ENCODE measurements around the gene GRID2. TPM values are rescaled to one million over a fixed set of nuclear protein-coding genes. Genes with fewer than 3 reads are reported as not detected.

GRID2 gene
- polyA plus RNA-seq, 1 donor, result 0.57 TPM

DNA sequence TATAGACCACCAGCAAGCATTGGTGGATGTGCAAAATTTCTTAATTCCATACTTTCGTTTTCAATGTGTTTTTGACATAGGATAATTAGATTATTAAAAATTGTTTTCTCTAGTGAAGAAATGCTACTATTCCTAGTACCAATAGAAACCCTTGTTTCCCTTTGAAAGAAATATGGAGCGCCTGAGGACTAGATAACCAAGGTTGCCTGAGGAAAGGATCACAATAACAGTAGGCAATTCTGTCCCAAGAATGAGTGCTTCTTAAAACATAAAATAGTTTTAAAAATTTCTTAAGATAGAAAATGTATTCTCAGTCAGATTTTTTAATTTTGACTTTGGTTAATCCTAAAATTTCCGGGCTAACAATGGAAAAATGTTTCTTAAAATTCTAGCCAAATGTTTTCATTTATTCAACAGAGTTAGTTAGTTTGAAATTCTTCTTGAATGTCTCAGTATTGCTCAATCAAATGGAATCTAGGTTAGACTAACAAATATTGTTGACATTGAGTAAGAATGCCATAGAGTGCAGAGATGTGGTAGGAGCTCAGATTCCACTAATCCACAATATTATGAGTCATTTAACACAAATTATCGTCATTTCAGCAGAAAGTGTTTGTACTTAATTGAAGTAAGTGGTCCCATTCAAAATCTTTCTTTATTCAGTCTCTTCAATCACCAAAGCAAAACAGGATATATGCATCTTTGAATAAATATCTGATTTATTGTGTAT lies 666.0 kb downstream of the GRID2 start:
- WGBS (ENCODE audit: insufficient coverage, low lambda C conversion rate), result 88% methylated on average over 2 of the region's 4 CpGs
- DNase-seq, result peak; percentile 10 to 35
- Histone ChIP-seq H3K4me1 (ENCODE audit: control insufficient read depth, insufficient read depth, low read length) (no peaks in the 10 kb centered on the region), H3K27ac (ENCODE audit: low read length) (no peak overlapping the region), H3K4me3 (ENCODE audit: low read length) (no peak overlapping the region), H3K27me3 (ENCODE audit: control insufficient read depth, insufficient read depth, low read length) (no peaks in the 10 kb centered on the region), H3K9me3 (ENCODE audit: control insufficient read depth, low read depth, low read length) (no peaks in the 10 kb centered on the region), H3K36me3 (ENCODE audit: control insufficient read depth, insufficient read depth, low read length) (no peaks in the 10 kb centered on the region)

- no CpG with 5 or more reads among the region's 1 CpG for WGBS (ENCODE audit: insufficient coverage, low lambda C conversion rate)
- H3K27ac ChIP-seq (ENCODE audit: low read length), result no peak overlapping the region
- no peaks in the 10 kb centered on the region for H3K4me1 ChIP-seq (ENCODE audit: control insufficient read depth, insufficient read depth, low read length)
- H3K9me3 ChIP-seq (ENCODE audit: control insufficient read depth, low read depth, low read length), result no peaks in the 10 kb centered on the region
- no peaks in the 10 kb centered on the region for H3K27me3 ChIP-seq (ENCODE audit: control insufficient read depth, insufficient read depth, low read length)
- no peak for DNase-seq
- no peaks in the 10 kb centered on the region for H3K36me3 ChIP-seq (ENCODE audit: control insufficient read depth, insufficient read depth, low read length)
- H3K4me3 ChIP-seq (ENCODE audit: low read length), result no peak overlapping the region
Observed at GRCh38 chr4:92970996-92971395, 667.2 kb downstream of the GRID2 start.

DNA sequence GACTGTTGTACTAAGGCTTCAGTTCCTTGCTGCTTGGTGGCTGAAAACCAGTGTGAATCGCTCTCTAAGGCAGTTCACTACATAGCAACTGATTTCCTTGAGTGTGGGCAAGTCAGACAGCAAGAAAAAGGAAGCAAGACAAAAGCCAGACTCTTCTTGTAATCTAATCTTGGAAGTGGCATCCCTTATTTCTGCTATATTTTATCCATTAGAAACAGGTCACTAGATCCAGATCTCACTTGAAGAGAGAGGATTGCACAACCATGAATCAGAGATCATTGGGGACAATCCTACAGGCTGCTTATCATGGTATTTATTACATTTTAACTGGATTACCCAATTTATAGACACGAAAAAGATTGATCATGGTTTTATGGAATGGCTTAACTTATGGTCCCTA lies 684.5 kb downstream of the GRID2 start:
- Histone ChIP-seq H3K4me1 (ENCODE audit: control insufficient read depth, insufficient read depth, low read length) (peaks cover 7% of the 10 kb centered on the region), H3K9me3 (ENCODE audit: control insufficient read depth, low read depth, low read length) (no peaks in the 10 kb centered on the region), H3K27me3 (ENCODE audit: control insufficient read depth, insufficient read depth, low read length) (no peaks in the 10 kb centered on the region), H3K36me3 (ENCODE audit: control insufficient read depth, insufficient read depth, low read length) (no peaks in the 10 kb centered on the region), H3K27ac (ENCODE audit: low read length) (no peak overlapping the region), H3K4me3 (ENCODE audit: low read length) (no peak overlapping the region)
- DNase-seq, result peak; percentile 13 to 69
- 0% methylated on average over 1 of the region's 2 CpGs for WGBS (ENCODE audit: insufficient coverage, low lambda C conversion rate)

DNA sequence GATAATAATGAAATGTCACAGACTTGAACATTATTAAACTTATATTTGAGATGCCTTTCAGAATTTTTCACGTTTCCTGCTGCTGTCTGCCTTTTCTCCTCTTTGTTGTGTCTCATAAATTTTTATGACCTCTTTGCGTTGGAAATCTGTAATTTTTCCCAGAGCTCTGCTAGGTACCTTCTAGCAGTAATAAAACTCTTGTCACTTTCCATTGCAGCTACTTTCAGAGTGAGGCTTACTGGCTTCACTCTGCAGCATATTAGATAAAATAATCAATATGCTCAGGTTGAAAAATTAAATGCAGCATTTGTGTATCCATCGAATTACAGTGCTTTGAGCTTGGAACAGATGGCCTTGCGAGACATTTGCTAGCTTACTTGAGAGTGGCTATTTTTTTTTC lies 689.0 kb downstream of the GRID2 start:
- no peak overlapping the region for H3K27ac ChIP-seq (ENCODE audit: low read length)
- peaks cover 7% of the 10 kb centered on the region for H3K4me1 ChIP-seq (ENCODE audit: control insufficient read depth, insufficient read depth, low read length)
- peak in 1 of 2 donors; percentile 49 for DNase-seq
- no peaks in the 10 kb centered on the region for H3K9me3 ChIP-seq (ENCODE audit: control insufficient read depth, low read depth, low read length)
- WGBS (ENCODE audit: insufficient coverage, low lambda C conversion rate), result 32% methylated on average over 3 of the region's 4 CpGs
- H3K4me3 ChIP-seq (ENCODE audit: low read length), result no peak overlapping the region
- H3K27me3 ChIP-seq (ENCODE audit: control insufficient read depth, insufficient read depth, low read length), result no peaks in the 10 kb centered on the region
- no peaks in the 10 kb centered on the region for H3K36me3 ChIP-seq (ENCODE audit: control insufficient read depth, insufficient read depth, low read length)

- Histone ChIP-seq H3K36me3 (ENCODE audit: control insufficient read depth, insufficient read depth, low read length) (no peaks in the 10 kb centered on the region), H3K4me1 (ENCODE audit: control insufficient read depth, insufficient read depth, low read length) (no peaks in the 10 kb centered on the region), H3K27ac (ENCODE audit: low read length) (no peak overlapping the region), H3K9me3 (ENCODE audit: control insufficient read depth, low read depth, low read length) (no peaks in the 10 kb centered on the region), H3K27me3 (ENCODE audit: control insufficient read depth, insufficient read depth, low read length) (no peaks in the 10 kb centered on the region), H3K4me3 (ENCODE audit: low read length) (no peak overlapping the region)
- no CpG with 5 or more reads among the region's 2 CpGs for WGBS (ENCODE audit: insufficient coverage, low lambda C conversion rate)
- no peak for DNase-seq
Observed at GRCh38 chr4:92994727-92995126, 691.0 kb downstream of the GRID2 start.

- Histone ChIP-seq H3K4me3 (ENCODE audit: low read length) (no peak overlapping the region), H3K9me3 (ENCODE audit: control insufficient read depth, low read depth, low read length) (no peaks in the 10 kb centered on the region), H3K27me3 (ENCODE audit: control insufficient read depth, insufficient read depth, low read length) (no peaks in the 10 kb centered on the region), H3K27ac (ENCODE audit: low read length) (no peak overlapping the region), H3K4me1 (ENCODE audit: control insufficient read depth, insufficient read depth, low read length) (no peaks in the 10 kb centered on the region), H3K36me3 (ENCODE audit: control insufficient read depth, insufficient read depth, low read length) (no peaks in the 10 kb centered on the region)
- WGBS (ENCODE audit: insufficient coverage, low lambda C conversion rate), result no CpG with 5 or more reads among the region's 2 CpGs
- DNase-seq, result no peak
Observed at GRCh38 chr4:92996533-92996932, 692.8 kb downstream of the GRID2 start.

DNA sequence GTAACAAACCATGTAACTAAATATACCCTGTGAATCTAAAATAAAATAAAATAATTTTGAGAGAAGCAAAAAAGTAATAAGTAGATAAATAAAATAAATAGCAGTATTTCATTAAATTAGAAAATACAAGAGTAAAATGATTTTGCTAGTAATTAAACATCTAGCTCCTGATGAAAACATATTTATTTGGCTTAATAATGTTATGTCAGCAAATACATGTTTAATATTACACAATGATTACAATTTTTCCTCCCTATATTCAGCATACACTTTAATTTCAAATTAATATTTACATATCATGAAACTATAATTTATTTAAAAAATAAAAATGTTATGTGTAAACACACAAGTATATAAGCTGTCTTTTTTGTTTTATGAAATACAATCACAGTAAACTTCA lies 697.1 kb downstream of the GRID2 start:
- H3K4me3 ChIP-seq (ENCODE audit: low read length), result no peak overlapping the region
- DNase-seq, result no peak
- H3K27ac ChIP-seq (ENCODE audit: low read length), result no peak overlapping the region
- H3K27me3 ChIP-seq (ENCODE audit: control insufficient read depth, insufficient read depth, low read length), result no peaks in the 10 kb centered on the region
- no peaks in the 10 kb centered on the region for H3K36me3 ChIP-seq (ENCODE audit: control insufficient read depth, insufficient read depth, low read length)
- no peaks in the 10 kb centered on the region for H3K9me3 ChIP-seq (ENCODE audit: control insufficient read depth, low read depth, low read length)
- no peaks in the 10 kb centered on the region for H3K4me1 ChIP-seq (ENCODE audit: control insufficient read depth, insufficient read depth, low read length)

- DNase-seq, result no peak
- Histone ChIP-seq H3K9me3 (ENCODE audit: control insufficient read depth, low read depth, low read length) (no peaks in the 10 kb centered on the region), H3K36me3 (ENCODE audit: control insufficient read depth, insufficient read depth, low read length) (no peaks in the 10 kb centered on the region), H3K27ac (ENCODE audit: low read length) (no peak overlapping the region), H3K4me1 (ENCODE audit: control insufficient read depth, insufficient read depth, low read length) (no peaks in the 10 kb centered on the region), H3K4me3 (ENCODE audit: low read length) (no peak overlapping the region), H3K27me3 (ENCODE audit: control insufficient read depth, insufficient read depth, low read length) (no peaks in the 10 kb centered on the region)
- WGBS (ENCODE audit: insufficient coverage, low lambda C conversion rate), result 95% methylated on average over 2 of the region's 4 CpGs
Observed at GRCh38 chr4:93002240-93002639, 698.5 kb downstream of the GRID2 start.

DNA sequence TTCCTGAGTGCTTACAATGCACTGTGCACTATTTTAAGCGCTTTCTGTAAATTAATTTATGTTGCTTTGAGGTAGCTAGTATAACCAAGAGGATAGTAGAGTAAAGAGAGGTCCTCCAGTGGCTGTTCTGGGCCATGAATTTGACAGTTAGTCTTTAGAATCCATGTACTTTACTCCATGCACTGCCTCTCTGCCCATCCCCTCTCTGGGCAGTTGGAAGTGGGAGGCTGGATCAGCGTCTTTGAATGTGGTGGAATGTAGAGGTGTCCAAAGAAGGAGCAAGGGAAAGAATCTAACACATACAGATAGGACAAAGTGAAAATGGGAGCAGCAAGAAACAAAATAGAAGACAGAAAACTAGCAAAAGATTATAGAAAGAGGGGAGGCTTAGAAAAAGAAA lies 712.6 kb downstream of the GRID2 start:
- H3K4me3 ChIP-seq (ENCODE audit: low read length), result no peak overlapping the region
- H3K36me3 ChIP-seq (ENCODE audit: control insufficient read depth, insufficient read depth, low read length), result no peaks in the 10 kb centered on the region
- no peaks in the 10 kb centered on the region for H3K9me3 ChIP-seq (ENCODE audit: control insufficient read depth, low read depth, low read length)
- H3K27ac ChIP-seq (ENCODE audit: low read length), result no peak overlapping the region
- no peaks in the 10 kb centered on the region for H3K27me3 ChIP-seq (ENCODE audit: control insufficient read depth, insufficient read depth, low read length)
- no CpG with 5 or more reads among the region's 2 CpGs for WGBS (ENCODE audit: insufficient coverage, low lambda C conversion rate)
- DNase-seq, result no peak
- no peaks in the 10 kb centered on the region for H3K4me1 ChIP-seq (ENCODE audit: control insufficient read depth, insufficient read depth, low read length)

- no peaks in the 10 kb centered on the region for H3K36me3 ChIP-seq (ENCODE audit: control insufficient read depth, insufficient read depth, low read length)
- no peak for DNase-seq
- no peak overlapping the region for H3K4me3 ChIP-seq (ENCODE audit: low read length)
- no peaks in the 10 kb centered on the region for H3K9me3 ChIP-seq (ENCODE audit: control insufficient read depth, low read depth, low read length)
- H3K27ac ChIP-seq (ENCODE audit: low read length), result no peak overlapping the region
- H3K4me1 ChIP-seq (ENCODE audit: control insufficient read depth, insufficient read depth, low read length), result no peaks in the 10 kb centered on the region
- no CpG with 5 or more reads among the region's 2 CpGs for WGBS (ENCODE audit: insufficient coverage, low lambda C conversion rate)
- H3K27me3 ChIP-seq (ENCODE audit: control insufficient read depth, insufficient read depth, low read length), result no peaks in the 10 kb centered on the region
Observed at GRCh38 chr4:93018243-93018642, 714.5 kb downstream of the GRID2 start.

GRCh38 chr4:93018806-93019205 lies 715.0 kb downstream of the GRID2 start:
- DNase-seq, result no peak
- no peaks in the 10 kb centered on the region for H3K9me3 ChIP-seq (ENCODE audit: control insufficient read depth, low read depth, low read length)
- no peak overlapping the region for H3K4me3 ChIP-seq (ENCODE audit: low read length)
- H3K4me1 ChIP-seq (ENCODE audit: control insufficient read depth, insufficient read depth, low read length), result no peaks in the 10 kb centered on the region
- H3K27ac ChIP-seq (ENCODE audit: low read length), result no peak overlapping the region
- H3K27me3 ChIP-seq (ENCODE audit: control insufficient read depth, insufficient read depth, low read length), result no peaks in the 10 kb centered on the region
- H3K36me3 ChIP-seq (ENCODE audit: control insufficient read depth, insufficient read depth, low read length), result no peaks in the 10 kb centered on the region

All from large intestine (tissue), 3 donors.